GM18511 (cell line): ENCODE results near the gene REN.

Experiments
- ATAC-seq: cut with Tn5 transposase; IDR thresholded peaks from one replicate; pipeline ENCODE4 v1.9.1; 2021; ENCODE audit warnings: mild to moderate bottlenecking, moderate library complexity; ENCODE audit not compliant: unreplicated experiment

REN gene

DNA sequence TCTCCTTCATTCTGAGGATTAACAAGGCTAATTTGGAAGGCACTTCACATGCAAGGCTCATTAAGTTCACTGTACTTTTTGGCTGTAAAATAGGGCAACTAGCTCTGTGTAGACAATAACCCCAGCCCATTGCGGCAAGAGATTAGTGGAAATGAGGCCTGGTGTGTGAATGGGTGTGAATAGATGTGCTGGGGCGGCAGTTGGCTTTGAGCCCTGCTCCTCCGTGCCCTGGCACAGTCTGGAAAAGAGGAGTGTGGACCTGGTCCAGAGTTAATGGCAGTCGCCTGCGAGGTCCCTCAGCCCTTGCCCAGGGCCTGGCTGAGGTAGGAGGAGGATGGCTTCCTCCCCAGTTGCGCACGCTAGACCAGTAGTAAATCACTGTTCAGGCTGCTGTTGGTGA lies 25.3 kb upstream of the REN start:
- ATAC-seq, result no peak

GRCh38 chr1:204190212-204191211 lies 24.4 kb upstream of the REN start:
- no peak for ATAC-seq

- peak; percentile 72 for ATAC-seq
Measured at GRCh38 chr1:204188959-204189639, 23.0 kb upstream of the REN start.

DNA sequence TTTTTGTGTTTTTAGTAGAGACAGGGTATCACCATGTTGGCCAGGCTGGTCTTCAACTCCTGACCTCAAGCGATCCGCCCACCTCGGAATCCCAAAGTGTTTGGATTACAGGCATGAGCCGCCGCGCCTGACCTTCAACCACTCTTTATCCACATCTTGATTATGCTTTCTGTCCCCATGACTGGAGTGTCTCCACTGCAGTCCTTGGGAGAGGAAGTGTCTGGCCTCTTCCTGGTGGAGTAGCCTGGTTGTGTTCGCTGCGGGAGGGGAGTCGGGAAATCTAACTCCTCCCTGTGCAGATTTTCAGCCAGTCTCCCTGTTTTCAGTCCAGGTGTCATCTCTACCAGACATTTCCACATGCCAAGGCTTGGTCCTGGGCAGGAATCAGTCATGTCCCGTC lies 20.5 kb upstream of the REN start:
- ATAC-seq, result no peak

DNA sequence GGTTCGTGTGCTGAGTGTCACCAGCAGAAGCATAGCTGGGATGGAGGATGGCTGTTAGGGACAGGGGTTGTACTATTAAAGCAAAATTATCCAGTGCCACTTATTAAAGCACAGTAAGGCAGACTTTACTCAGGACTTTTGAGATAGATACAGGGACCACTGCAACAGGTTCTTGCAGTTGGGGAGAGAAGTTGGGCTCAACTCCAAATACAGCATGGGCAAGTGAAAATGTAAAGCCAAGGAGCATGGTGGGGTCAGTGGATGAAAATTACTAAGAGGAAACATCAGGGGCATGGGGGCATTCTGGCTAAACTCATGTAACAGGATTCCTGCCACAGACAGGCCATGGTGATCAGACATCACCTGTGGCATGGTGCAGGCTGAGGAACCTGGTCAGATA lies 15.0 kb upstream of the REN start:
- ATAC-seq, result no peak

DNA sequence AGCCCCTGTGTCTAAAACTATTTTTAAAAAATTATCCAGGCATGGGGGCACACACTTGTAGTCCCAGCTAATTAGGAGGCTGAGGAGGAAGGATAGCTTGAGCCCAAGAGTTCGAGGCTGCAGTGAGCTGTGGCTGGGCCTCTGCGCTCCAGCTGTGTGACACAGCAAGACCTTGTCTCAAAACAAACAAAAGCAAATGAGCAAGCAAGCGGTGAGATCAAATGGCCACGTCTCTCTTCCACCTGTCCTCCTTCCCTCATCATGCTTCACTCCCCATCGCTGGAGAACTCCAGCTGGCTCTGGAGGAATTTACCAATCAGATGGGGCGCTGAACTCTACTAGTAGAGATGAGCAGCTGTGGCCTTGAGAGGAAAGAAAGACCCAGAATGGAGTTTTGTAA lies 14.0 kb upstream of the REN start:
- ATAC-seq, result no peak

GRCh38 chr1:204178487-204179281 lies 12.5 kb upstream of the REN start:
- ATAC-seq, result no peak

- ATAC-seq, result no peak
Measured at GRCh38 chr1:204177133-204177532, 11.0 kb upstream of the REN start.

GRCh38 chr1:204176049-204176448 lies 9.9 kb upstream of the REN start:
- ATAC-seq, result no peak

DNA sequence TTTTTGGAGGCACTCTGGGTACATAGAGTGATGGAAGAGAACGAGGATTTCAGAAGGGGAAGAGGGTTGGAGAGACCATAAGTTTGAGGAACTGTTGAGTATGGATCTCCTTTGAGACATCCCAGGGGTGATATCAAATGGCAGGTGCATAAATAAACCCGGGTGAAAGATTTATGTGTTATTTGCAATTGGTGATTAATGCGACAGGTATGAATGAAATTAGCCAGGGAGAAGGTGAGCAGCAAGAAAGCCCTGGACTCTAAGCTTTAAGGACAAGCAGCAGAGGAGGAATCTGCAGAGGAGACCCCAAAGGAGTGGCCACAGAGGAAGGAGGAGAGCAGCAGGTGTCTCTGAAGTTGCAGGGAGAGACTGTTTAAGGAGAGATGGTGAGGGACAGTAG lies 8.8 kb upstream of the REN start:
- ATAC-seq, result no peak

GRCh38 chr1:204172404-204173029 lies 6.4 kb upstream of the REN start:
- no peak for ATAC-seq

GRCh38 chr1:204171751-204172178 lies 5.6 kb upstream of the REN start:
- no peak for ATAC-seq

DNA sequence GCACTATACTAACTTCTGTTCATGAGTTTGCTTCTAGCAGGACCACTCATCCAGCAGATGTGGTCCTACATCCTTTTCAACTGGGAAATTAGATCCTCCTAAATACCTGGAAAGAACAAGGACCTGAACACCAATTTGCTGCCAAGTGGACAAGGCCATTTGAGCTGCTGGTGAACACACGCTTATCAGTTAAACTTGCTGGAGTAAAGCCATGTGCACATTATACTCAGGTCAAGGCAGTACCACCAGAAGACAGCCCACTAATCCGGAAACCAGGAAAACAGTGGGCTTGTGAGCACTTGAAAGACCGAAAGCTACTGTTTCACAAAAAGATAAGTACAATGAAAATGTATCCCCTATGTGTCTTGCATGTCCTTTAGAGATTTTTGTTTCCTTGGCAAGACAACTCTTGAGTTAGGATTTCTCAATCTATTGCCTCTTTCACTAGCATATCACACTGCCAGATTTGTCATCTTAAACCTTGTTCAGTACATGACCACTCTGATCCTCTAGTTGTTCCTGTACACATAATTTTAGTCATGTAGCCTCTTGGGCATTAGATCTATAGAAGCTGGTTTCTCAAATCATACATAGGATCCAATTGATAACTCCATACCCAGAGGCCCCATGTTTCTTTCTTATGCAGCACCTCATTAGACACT lies 4.5 kb upstream of the REN start:
- no peak for ATAC-seq

- ATAC-seq, result no peak
Measured at GRCh38 chr1:204169858-204170257, 3.7 kb upstream of the REN start.

DNA sequence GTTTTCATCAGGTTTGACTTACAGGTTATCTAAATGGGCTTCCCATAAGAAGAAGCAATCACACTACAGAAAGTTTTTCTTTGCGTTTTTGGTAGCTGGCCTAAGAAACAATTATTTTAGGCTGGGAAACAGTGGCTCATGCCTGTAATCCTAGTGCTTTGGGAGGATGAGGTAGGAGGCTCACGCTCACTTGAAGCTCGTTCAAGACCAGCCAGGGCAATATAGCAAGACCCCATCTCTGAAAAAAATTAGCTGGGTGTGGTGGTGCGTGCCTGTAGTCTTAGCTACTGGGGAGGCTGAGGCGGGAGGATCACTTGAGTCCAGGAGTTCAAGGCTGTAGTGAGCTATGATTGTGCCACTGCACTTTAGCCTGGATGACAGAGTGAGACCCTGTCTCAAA lies 1.6 kb upstream of the REN start:
- ATAC-seq, result no peak

DNA sequence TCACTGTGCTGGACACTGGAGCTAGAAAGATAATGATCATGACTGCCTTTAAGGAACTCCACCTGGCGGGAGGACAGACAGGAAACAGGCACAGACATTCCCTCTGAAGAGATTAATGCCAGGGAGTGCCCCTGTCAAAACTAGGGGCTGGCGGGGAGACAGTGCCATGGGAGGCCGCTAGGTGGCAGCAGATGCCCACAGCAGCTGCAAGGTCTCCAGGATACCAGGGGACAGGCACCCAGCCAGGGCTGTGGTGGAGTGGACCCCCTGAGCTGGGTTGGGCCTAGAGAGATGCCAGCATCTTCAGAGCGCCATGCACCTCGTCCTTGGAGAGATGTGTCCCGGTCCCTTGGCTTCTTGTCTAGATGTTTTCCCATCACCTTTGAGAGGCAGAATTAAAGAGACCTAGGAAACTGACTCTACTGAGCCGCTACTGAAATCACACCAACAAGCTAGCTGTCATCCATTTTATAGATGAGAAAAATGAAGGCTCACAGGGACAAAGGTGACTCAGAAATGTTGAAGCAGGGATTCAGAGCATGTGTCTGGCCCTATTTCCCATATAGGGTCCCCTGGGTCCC lies 3.6 kb downstream of the REN start:
- ATAC-seq, result no peak

DNA sequence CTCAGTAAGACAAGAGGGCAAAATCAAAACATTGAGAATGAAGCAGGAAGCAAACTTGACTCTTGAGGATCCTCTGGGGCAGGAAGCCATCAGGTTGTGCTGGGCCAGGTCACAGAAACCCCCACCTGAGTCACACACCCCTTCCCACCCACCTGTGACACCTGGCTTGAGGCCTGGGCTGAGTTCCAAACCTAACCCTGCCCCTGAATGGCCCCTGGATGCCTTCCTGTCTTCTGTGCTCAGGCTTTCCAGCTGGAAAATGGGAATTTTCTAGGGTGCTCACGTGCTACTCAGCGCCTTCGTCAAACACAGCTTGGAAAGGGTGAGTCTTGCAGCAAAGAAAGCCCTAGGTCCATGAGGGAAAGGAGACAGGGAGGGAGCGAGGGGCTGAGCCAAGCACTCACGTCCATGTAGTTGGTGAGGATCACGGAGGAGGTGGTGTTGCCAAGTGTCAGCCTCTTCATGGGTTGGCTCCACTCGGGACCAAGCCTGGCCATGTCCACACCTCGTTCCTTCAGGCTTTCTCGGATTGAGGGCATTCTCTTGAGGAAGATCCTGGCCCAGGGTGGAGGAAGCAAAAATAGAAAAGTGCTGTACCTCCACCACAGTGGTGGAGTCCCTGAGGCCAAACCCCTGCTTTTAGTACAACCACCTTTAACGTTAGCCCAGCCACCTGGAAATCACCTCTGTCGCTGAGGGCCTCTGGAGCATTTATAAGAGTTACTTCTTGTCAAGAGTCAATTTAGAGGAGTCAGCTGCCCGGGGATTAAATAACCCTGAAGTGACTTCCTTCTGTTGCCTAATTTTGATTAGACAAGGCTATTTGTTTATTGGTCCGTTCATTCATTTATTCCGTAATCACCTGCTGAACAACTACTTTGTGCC lies 4.3 kb downstream of the REN start:
- no peak for ATAC-seq

- no peak for ATAC-seq
Measured at GRCh38 chr1:204157962-204158361, 8.2 kb downstream of the REN start.

- no peak for ATAC-seq
Measured at GRCh38 chr1:204155881-204156280, 10.3 kb downstream of the REN start.
